Occipital lobe (tissue), 2 donors: ENCODE data around the gene NACC2. TPM values are rescaled to one million over a fixed set of nuclear protein-coding genes. Genes with fewer than 3 reads are reported as not detected.

ENCODE experiments used
- DNase-seq: peaks from one replicate; lab custom pipeline; 2025; lab: John Stamatoyannopoulos, UW
- total RNA-seq: library from RNA; depleted of rRNA; stranded (reverse); fragments of >200 nt; gene quantifications from one replicate; pipeline ENCODE4 v1.2.3, GENCODE V29; 2014

NACC2 gene, protein sequence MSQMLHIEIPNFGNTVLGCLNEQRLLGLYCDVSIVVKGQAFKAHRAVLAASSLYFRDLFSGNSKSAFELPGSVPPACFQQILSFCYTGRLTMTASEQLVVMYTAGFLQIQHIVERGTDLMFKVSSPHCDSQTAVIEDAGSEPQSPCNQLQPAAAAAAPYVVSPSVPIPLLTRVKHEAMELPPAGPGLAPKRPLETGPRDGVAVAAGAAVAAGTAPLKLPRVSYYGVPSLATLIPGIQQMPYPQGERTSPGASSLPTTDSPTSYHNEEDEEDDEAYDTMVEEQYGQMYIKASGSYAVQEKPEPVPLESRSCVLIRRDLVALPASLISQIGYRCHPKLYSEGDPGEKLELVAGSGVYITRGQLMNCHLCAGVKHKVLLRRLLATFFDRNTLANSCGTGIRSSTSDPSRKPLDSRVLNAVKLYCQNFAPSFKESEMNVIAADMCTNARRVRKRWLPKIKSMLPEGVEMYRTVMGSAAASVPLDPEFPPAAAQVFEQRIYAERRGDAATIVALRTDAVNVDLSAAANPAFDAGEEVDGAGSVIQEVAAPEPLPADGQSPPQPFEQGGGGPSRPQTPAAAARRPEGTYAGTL
- total RNA-seq = 5.9 TPM

DNA sequence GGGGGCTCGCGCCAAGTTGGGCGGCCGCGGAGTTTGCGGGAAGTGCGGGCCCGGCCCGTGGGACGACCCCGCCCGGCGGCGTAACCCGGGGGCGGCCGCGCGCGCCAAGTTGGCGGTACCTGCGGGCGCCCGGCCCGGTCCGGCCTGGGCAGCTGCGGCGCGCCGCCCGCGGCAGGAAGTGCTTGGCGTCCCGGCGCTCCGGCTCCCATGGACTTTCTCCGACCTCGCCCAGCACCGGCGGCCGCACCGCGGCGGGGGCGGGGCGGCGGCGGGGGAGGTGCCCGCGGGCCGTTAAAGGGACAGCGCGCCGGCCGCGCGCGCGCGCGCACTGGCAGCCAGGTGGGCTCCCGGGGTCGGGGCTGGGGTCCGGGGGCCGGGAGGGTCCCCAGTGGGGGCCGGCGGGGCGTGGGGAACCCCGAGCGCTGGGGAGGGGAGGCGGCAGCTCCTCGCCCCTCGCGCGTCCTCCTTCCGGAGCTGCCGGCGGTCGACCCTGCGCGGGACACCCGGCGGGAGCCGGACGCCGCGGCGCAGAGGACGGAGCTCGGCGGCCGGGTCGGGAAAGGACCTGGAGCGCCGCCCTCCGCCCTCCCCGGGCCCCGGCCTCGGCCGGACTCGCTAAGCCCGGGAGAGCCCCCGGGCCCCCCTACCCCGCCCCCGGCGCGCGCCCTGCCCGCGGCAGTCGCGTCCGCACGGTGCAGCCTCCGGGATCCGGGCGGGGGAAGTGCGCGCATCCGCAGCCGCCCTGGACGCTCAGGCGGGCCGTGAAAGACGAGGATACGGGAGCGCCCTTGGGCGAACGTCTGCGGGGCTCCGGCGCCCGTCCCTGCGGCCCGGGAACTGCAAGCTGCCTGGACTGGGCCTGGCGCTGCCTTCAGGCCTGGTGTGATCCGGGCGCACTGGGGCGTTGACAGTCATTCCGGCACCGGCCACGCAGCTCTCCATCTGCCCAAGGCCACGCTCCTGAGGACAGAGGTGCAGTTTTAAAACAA is at the start of gene NACC2:
TSS of gene NACC2 (minus strand) at position 220 of the 989 bp plus-strand sequence. CDS start 44,768 bp downstream, outside the sequence.
- DNase-seq = no peak

DNA sequence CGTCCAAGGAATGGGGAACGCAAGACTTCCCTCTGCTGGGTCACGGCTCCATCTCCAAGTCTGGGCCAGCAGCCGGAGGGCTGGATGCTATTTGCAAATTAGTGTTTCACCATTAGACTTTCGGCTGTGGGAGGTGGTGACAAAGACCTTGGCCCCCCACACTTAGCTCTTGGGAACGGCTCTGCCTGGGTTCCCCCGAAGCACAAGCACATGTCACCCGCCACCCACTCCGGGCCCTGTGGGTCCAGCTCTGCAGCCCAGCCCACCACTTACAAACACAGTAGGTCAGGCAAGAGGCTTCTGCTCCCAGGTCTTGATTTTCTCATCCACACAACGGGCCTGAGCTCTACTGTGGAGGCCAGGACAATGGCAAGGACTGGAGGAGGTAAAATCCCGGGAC is 49.4 kb upstream of the NACC2 start:
- no peak for DNase-seq

DNA sequence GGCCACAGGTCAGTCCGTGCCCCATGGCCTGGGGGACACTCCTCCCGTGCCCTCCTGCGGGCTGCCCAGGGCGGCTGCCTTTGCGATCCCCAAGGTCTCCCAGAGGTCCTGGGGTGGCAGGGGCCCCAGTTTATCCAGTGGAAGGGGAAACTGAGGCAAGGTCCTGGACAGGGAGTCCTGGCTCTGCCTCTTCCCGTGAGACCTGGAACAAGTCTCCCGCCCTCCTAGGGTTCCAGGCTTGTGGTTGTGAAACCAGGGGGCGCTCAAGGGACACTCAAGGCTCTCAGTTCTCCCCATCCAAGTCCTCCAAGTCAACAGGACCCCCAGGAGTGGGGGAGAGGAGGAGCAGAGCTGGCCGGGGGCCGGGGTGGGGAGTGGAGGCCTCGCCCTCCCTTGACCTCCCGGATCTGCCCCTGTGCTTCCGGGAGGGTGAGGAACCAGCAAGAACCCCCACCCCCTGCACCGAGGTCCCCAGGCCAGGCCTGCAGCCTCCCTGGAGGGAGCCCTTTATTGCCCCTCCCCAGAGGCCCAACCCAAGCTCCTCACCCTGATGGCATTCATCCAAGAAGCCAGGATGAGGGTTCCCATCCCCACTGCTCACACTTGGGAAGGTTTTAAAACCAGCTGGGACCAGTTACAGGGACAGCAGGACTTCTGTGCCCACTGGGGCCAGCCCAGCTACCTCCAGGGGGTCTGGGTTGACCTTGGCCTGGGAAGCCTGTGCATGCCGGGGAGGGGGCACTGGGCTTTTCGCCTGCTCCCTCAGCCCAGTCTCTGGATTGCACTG is 48.3 kb upstream of the NACC2 start:
- no peak for DNase-seq

DNA sequence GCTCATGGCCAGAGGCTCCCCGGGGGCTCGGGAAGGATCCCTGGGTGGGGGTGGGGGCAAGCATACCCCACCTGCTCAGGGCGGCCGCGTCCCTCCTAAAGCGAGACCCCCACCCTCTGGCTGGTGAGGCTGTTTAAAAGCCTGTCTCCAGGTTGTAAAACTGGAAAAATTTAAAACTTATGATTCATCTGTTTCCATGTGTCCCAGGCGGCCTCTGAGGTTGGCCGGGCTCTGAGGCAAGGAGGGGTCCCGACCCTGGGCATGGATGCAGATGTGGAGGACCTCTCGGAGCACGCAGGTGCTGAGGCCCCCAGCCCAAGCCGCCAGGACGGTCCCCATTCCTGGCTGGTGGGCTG is 47.7 kb upstream of the NACC2 start:
- DNase-seq = no peak

DNA sequence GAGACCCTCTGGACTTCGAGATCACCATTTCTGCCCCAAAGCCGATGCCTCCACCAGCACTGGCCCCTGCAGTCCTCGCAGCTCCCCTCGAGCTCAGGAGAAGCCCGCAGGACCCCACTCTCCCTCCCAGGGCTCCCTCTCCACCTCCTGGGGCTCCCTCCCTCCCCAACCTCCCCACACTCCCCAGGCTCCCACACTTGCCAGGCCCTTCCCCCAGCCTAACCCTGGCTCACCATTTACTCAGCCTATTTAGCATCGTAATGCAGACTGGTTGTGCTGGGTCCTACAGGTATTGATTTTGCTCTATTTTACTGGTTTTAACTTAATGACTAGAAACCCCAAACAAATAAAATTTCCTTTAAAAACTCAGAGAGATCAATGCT is 47.3 kb upstream of the NACC2 start:
- no peak for DNase-seq

DNA sequence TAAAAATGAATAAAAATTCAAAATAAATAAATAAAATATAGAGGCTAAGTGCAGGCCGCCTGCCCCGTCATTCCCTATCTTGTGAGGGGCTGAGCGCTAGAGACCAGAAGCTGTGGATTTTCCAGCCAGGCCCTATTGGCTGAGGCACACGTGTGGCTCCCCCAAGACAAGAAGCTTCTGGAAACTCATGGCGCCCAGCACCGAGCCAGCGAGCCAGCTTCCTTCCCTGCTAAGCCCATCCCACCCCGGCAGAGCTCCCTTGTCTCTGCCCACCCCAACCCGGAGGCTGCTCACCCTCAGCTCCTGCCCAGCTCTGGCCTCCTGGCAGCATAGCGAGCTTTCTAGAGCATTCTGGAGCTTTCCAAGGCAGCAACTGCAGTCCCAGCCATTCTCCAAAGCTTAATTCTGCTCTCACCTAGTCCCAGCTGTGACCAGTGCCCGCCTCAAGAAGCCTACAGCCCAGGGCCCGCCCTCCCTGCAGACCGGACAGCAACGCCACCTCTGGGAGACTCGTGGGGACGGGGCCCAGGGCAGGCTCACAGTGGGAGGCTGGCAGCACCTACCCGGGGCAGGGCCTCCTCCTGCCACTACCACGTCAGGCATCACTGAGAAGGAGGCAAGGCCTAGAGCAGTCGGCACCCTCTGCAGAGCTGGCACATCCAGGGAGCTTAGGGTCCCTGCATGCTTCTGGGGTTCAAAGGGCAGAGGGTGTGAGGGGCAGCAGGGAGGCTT is 46.8 kb upstream of the NACC2 start:
- no peak for DNase-seq

DNA sequence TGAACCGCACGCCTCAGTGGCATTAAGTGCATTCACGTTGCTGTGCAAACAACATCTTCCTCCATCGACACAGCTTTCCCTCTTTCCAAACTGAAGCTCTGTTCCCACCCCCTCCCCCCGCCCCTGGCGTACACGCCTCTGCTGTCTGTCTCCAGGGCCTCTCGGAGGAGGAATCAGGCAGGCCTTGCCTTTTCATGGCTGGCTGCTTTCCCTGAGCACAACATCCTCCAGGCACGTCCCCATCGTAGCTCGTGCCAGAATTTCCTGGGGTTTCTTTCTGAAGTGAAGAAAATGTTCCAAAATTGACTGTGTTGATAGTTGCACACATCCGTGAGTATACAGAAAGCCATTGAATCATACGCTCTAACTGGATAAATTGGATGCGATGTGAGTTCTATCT is 45.9 kb upstream of the NACC2 start:
- DNase-seq = no peak

DNA sequence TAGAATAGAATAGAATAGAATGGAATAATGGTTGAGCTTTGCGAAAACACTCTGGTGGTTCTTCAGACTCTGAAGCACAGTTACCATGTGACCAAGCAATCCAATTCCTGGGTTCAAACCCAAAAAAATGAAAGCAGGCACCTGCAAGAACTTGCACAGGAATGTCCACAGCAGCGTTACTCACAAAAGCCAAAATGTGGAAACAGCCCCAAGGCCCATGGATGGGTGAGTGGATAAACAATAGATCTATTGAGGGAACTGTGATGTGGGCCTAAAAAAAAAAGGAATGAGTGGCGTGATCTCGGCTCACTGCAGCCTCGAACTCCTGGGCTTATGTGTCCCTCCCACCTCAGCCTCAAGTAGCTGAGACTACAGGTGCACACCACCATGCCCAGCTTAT is 45.0 kb upstream of the NACC2 start:
- DNase-seq = no peak

DNA sequence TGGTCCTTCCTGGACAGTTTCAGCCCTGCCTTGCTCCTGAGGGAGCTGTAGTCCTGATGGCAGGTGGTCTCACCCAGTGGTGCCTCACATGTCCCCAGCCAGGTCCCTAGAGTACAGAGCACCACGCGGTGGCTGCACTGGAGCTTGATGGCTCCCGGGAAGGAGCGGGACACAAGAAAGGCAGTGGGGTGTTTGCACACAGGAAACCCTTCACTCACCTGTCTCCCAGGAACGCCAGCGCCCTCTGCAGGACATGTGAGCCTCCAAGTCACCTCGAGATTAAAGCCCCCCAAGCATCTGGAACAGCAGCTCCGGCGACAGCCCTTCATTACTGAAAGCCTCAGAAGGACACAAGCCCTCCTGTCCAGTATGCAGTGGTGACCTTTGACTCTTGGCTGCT is 43.5 kb upstream of the NACC2 start:
- no peak for DNase-seq

DNA sequence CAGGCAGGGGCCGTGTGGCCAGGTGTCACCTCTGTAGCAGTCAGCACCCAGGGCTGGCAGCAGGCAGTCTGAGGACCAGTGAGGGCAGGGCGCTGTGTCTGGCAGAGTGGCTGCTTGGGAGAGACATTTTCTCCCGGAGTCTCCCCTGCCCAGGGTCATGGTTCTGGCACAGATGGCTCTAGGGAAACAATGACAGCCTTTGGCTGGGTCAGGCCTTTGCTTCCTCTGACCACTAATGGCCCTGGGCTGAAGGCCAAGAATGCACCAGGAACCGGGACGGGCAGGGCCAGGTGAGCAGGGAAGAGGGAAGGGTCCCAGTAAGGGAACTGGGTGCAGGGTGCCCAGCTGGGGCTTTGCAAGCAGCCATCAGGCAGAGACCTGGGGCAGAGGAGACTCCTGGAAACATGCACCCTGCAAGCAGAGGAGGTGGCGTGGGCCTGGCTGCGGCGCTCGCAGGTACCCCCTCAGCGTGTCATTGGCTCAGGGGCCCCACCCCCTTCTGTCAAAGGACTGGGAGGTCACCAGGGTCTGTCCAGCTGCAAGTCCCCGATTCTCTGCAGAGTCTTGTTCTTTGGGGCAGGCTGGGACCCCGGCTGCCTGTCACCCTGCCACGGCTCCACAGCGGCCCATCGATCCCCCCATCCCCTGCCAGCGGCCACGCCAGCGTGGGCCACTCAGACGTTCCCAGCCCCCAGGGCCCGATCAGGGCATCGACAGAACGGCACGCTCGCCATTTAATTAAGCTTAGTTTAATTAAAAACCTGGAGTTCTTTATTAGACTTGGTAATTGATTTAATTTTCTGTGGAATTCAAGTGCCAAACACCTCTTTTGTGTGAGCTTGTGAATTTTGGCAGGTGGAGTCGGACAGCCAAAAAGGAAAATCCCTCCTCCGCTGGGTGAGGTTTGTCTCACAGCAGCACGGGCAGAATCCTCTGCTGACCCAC is 42.5 kb upstream of the NACC2 start:
- DNase-seq = no peak

DNA sequence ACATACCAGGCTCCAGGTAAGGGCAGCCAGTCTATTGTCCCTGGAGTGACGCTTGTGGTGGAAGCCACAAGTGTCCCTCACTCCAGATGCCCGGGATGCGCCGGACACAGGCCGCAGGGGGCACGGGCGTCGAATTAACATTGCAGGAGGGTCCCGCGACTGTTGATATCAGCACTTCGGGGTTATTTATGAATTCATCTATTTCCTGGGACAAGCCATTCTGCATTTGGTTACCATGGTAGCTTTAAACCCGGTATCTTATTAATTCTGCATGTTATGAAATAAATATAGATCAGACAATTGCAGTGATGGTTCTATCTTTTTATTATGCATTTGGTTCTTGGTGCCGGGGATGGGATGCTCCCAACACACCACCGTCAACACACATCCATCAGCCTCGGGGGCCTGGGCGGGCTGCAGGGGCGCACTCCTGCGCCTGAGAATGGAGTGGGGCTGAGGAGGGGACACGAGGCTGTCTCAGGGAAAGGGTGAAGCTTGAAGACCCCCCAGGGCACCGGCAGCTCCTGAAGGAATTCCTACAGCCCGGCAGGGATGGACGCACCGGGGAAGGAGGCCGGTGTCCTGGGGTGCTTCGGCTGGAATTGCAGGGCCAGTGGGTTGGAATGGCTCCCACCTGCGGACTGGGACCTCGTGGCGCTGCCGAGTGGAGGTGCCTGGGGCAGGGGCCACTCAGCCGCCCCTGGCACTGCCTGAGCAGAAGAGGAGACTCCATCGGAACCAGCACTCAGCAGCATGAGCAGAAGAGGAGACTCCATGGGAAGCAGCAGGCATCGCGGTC is 41.2 kb upstream of the NACC2 start:
- no peak for DNase-seq

DNA sequence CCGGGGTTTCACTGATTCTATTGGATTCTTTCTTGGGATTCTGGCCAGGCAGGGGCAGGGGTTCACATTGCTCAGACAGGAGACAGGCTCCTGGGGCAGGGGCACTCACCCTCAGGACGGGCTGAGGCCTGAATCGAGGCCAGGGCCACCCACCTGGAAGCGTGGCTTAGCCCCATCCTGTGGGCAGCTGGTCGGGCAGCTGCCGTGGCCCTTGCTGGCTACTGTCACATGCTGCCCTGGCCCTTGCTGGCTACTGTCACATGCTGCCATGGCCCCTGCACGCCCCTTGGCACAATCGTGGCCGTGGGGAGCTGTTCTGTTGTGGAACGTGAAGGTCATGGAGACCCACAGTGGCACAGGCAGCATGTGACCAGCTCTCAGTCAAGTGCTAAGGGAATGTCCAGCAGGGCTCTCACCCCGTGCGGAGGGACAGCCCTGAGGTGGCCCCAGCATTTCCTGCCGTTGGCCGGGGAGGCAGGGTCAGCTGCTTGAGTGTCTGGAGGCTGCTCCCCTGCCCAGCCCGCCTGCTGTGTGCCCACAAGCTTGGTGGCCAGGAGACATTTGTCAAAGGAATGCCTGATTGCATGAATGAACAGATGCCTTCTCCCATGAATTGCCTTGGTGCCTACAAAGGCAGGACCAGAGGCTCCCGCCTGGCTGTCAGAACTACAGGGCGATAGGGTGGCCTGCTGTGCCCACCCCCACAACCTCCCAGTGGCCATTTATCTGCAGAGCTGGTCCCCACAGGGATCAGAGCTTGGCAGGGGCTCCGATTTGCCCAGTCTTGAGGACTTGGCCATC is 40.4 kb upstream of the NACC2 start:
- DNase-seq = no peak

DNA sequence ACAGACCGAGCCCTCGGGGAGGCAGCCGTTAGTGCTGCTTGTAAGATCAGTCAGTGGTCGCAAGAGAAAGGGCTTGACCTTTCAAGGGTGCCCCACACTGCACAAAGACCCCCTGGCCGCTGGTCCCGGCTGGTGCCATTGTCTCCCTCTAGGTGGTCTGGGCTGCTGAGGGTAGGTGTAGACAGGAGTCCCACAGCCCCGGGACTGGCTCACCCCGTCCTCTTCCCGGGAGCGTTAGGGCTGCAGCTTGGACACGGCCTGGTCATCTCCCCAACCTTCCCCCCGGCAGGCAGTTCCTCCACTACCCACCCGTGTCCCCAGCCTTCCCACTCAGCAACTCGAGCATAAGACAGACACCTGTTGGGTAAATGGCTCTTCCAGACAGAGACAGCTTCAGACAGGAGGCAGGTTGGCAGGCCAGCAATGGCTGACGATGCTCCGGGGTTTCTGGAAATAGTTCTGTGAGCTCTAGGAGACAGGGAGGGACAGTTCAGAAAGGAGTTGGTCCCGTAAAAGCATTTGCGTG is 38.9 kb upstream of the NACC2 start:
- DNase-seq = no peak

DNA sequence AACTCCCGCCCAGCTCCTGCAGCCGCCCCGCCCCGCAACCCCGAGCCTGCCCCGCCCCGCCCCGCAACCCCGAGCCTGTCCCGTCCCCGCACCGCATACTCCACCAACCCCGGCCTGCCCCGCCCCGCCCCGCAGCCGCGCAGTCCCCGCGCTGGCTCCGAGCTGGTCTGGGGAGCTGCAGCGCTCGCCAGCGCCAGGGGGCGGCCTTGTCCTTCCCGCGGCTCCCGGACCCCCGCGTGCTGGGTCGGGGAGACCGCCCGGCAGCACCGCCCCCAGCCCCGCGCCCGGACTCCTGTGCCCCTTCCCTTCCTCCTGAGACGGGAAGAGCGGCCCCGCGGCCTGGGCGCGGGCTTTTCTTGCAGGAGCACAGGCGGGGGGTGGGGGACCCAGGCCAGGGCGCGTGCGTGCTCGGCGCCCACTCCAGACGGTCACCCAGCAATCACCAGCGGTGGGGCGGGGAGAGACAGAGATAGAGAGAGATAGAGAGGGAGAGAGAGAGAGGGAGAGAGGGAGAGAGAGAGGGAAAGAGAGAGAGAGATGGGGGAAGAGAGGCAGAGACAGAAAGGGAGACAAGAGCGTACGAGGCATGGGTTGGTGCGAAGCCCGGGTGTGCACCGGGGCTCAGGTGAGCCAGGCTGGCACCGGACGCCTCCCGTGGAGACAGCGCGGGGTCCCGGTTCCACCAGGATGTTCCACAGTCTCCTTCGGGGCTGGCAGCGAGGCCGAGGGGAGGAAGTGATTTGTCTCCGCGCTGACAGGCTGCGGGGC is 38.3 kb upstream of the NACC2 start:
- DNase-seq = no peak

DNA sequence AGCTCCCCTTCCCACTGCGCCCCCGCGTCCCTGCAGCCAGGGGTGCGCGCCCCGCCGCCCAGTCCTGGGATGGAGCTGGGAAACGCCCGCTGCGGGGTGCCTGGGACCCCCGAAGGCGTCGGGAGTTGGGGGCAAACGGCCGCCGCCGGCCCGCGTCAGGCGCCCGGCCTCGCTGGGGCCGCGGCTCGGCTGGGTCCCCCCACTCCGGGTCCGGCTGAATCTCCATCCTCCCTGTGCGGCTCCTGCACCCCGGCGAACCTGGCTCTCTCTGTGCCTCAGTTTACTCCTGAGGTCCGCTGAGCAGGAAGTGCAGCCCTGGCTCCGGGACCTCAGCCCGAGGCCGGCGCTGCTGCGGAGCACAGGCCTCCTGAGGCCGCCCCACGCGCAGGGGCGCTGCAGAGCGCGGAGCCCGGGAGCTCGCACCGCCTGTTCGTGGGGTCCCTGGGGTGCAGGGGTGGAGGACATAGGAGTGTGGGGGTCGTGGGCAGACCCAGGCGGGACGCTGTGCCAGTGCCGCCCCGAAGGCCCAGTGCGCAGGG is 37.5 kb upstream of the NACC2 start:
- no peak for DNase-seq
